D721Med (cell line): Measurements from ENCODE around the gene NDNF.

Source experiments
- DNase-seq: peaks from one replicate; pipeline ENCODE4 v3.0.0; 2011; ENCODE audit warnings: low spot score; ENCODE audit not compliant: insufficient read length
- FAIRE-seq: peaks from 2 replicates; lab custom pipeline; 2011; peaks lifted over from hg19 to GRCh38; lab: Jason Lieb, UNC
- CTCF ChIP-seq: IDR thresholded peaks from 2 replicates; pipeline ENCODE4 v1.5.1; 2012; ENCODE audit warnings: mild to moderate bottlenecking, control low read depth; ENCODE audit not compliant: insufficient read depth; ENCODE audit errors: missing control alignments

The NDNF gene

GRCh38 chr4:121041307-121042090 lies 30.8 kb downstream of the NDNF start:
- no peak for TF ChIP-seq CTCF
- DNase-seq = no peak
- no peak for FAIRE-seq

- FAIRE-seq (no peak), DNase-seq (no peak)
- no peak for TF ChIP-seq CTCF
Measured at GRCh38 chr4:121034017-121034416, 38.3 kb downstream of the NDNF start.

- DNase-seq = no peak
- no peak for TF ChIP-seq CTCF
- FAIRE-seq = no peak
Measured at GRCh38 chr4:121030711-121031110, 41.6 kb downstream of the NDNF start.

GRCh38 chr4:121030131-121030530 lies 42.2 kb downstream of the NDNF start:
- no peak for DNase-seq
- FAIRE-seq = no peak
- TF ChIP-seq CTCF = no peak

GRCh38 chr4:121026034-121026433 lies 46.3 kb downstream of the NDNF start:
- no peak for TF ChIP-seq CTCF
- no peak for FAIRE-seq
- no peak for DNase-seq

- TF ChIP-seq CTCF = no peak
- no peak for FAIRE-seq
- no peak for DNase-seq
Measured at GRCh38 chr4:121025540-121025939, 46.8 kb downstream of the NDNF start.

GRCh38 chr4:121018543-121018942 lies 53.8 kb downstream of the NDNF start:
- TF ChIP-seq CTCF = no peak
- no peak for FAIRE-seq
- no peak for DNase-seq
